ENCODE measurements around the gene GPATCH1.
A peak's percentile ranks its signal among the peaks of the same experiment; 100 is the strongest.

Gene GPATCH1

GRCh38 chr19:33085570-33086128, 4.7 kb downstream of the GPATCH1 start:
- Histone ChIP-seq H3K4me1 (ENCODE audit: control insufficient read depth, insufficient read depth, low read length) (peaks cover 10% of the 10 kb centered on the region), H3K27ac (ENCODE audit: extremely low read depth, low read depth, low read length) (0 out of 2 replicates have a peak overlapping the region, but pooled peaks have one; percentile 31), H3K36me3 (ENCODE audit: control insufficient read depth in 2 of 2, insufficient read depth in 1 of 2, low read length in 2 of 2) (peaks cover 16 to 56% of the 10 kb centered on the region in 2 experiments), H3K9me3 (ENCODE audit: control insufficient read depth, insufficient read depth, low read depth, low read length) (no peaks in the 10 kb centered on the region; the same call in none of the 2 replicates), H3K4me3 (ENCODE audit: low read depth, low read length) (no peak overlapping the region)
- ChIA-PET POLR2A (interaction anchor here (0.5 to 1.0 kb wide), 3 partner anchors 16 to 38 kb away, joined by 3 to 4 read pairs (median 4); no protein-coding TSS in a partner anchor), CTCF (interaction anchor here (1.0 to 3.0 kb wide), 6 partner anchors 32 to 109 kb away, joined by 3 to 16 read pairs (median 3); no protein-coding TSS in a partner anchor)
- TF ChIP-seq SCRT1 (tag by site-specific recombination; IDR thresholded peaks at IDR 0.05; ENCODE audit: borderline replicate concordance) (peak; percentile 65; the same call in 1 of the 2 replicates), ZNF121 (tag by site-specific recombination; IDR thresholded peaks at IDR 0.05) (no peak), ZNF664 (tag by site-specific recombination; IDR thresholded peaks at IDR 0.05) (peak; percentile 52), SCRT2 (tag by site-specific recombination; IDR thresholded peaks at IDR 0.05) (peak; percentile 69)

GRCh38 chr19:33086955-33087354, 6.0 kb downstream of the GPATCH1 start:
- CTCF ChIA-PET = interaction anchor here (1.4 to 3.0 kb wide), 2 partner anchors 32 to 111 kb away, joined by 3 to 16 read pairs; no protein-coding TSS in a partner anchor
- peaks cover 26 to 70% of the 10 kb centered on the region in 2 experiments for H3K36me3 ChIP-seq (ENCODE audit: control insufficient read depth in 2 of 2, insufficient read depth in 1 of 2, low read length in 2 of 2)
- H3K4me3 ChIP-seq (ENCODE audit: low read depth, low read length) = no peak overlapping the region
- no peak for TF ChIP-seq GLIS1 (tag by site-specific recombination; IDR thresholded peaks at IDR 0.05)
- no peak for TF ChIP-seq ZNF341 (tag by site-specific recombination; IDR thresholded peaks at IDR 0.05; ENCODE audit: low read depth)
- TF ChIP-seq ZNF10 (tag by site-specific recombination; IDR thresholded peaks at IDR 0.05) = no peak
- no peak for TF ChIP-seq ZFP41 (tag by site-specific recombination; IDR thresholded peaks at IDR 0.05; ENCODE audit: borderline replicate concordance)
- no peak for TF ChIP-seq ZBTB20 (tag by site-specific recombination; IDR thresholded peaks at IDR 0.05)
- no peak for TF ChIP-seq OVOL3 (tag by site-specific recombination; IDR thresholded peaks at IDR 0.05)
- no peak for TF ChIP-seq ZNF266 (tag by site-specific recombination; IDR thresholded peaks at IDR 0.05; ENCODE audit: low read depth)
- no peak for TF ChIP-seq REPIN1 (tag by site-specific recombination; IDR thresholded peaks at IDR 0.05; ENCODE audit: low read depth)
- POLR2A ChIA-PET = no interaction called here
- H3K9me3 ChIP-seq (ENCODE audit: control insufficient read depth, insufficient read depth, low read depth, low read length) = no peaks in the 10 kb centered on the region; the same call in 1 of the 2 replicates
- H3K27ac ChIP-seq (ENCODE audit: extremely low read depth, low read depth, low read length) = peak overlapping the region; percentile 24; the same call in 1 of the 2 replicates
- H3K4me1 ChIP-seq (ENCODE audit: control insufficient read depth, insufficient read depth, low read length) = peaks cover 5% of the 10 kb centered on the region; the same call in 1 of the 2 replicates

- CTCF ChIA-PET = no interaction called here
- H3K4me3 ChIP-seq (ENCODE audit: low read depth, low read length) = no peak overlapping the region
- peaks cover 44 to 85% of the 10 kb centered on the region in 2 experiments for H3K36me3 ChIP-seq (ENCODE audit: control insufficient read depth in 2 of 2, insufficient read depth in 1 of 2, low read length in 2 of 2)
- POLR2A ChIA-PET = no interaction called here
- peaks cover 3% of the 10 kb centered on the region; the same call in 1 of the 2 replicates for H3K4me1 ChIP-seq (ENCODE audit: control insufficient read depth, insufficient read depth, low read length)
- no peaks in the 10 kb centered on the region; the same call in 1 of the 2 replicates for H3K9me3 ChIP-seq (ENCODE audit: control insufficient read depth, insufficient read depth, low read depth, low read length)
- no peak for TF ChIP-seq ZNF768 (tag by site-specific recombination; IDR thresholded peaks at IDR 0.05)
- no peak for TF ChIP-seq ZNF621 (tag by site-specific recombination; IDR thresholded peaks at IDR 0.05)
- TF ChIP-seq ZNF433 (tag by site-specific recombination; IDR thresholded peaks at IDR 0.05; ENCODE audit: low read depth) = no peak
- TF ChIP-seq KLF1 (tag by site-specific recombination; IDR thresholded peaks at IDR 0.05) = no peak
- no peak for TF ChIP-seq ZNF596 (tag by site-specific recombination; IDR thresholded peaks at IDR 0.05)
- TF ChIP-seq BCL6B (tag by site-specific recombination; IDR thresholded peaks at IDR 0.05) = no peak
- no peak for TF ChIP-seq ZNF658 (tag by site-specific recombination; IDR thresholded peaks at IDR 0.05)
- TF ChIP-seq ZNF549 (tag by site-specific recombination; IDR thresholded peaks at IDR 0.05) = no peak
- H3K27ac ChIP-seq (ENCODE audit: extremely low read depth, low read depth, low read length) = no peak overlapping the region
These were observed 8.0 kb downstream of the GPATCH1 start for GRCh38 chr19:33089010-33089409.
